Fibroblast of lung (primary cell): ENCODE data around the gene ZNF527. TPM values are rescaled to one million over a fixed set of nuclear protein-coding genes. Genes with fewer than 3 reads are reported as not detected.

Experiments used
- DNase-seq, 2 donors: peaks; one replicate each; pipeline versions ENCODE4 v3.0.0 to v3.0.0-alpha.2; 2010; ENCODE audit warnings: low read depth in 2 of 2
- H2AFZ ChIP-seq: 2 replicates; pipeline ENCODE4 v1.5.1; 2012; ENCODE audit warnings: low read length, control low read depth, inconsistent platforms
- H3K27ac ChIP-seq: 2 replicates; pipeline ENCODE4 v1.5.1; 2011; ENCODE audit warnings: low read length, control low read depth; ENCODE audit not compliant: insufficient read depth
- H3K27me3 ChIP-seq: 2 replicates; pipeline ENCODE4 v1.5.1; 2011; ENCODE audit warnings: mild to moderate bottlenecking, low read length; ENCODE audit not compliant: control insufficient read depth, insufficient read depth
- H3K36me3 ChIP-seq: 2 replicates; pipeline ENCODE4 v1.5.1; 2011; ENCODE audit warnings: low read length; ENCODE audit not compliant: control insufficient read depth, insufficient read depth
- H3K4me1 ChIP-seq: 2 replicates; pipeline ENCODE4 v1.5.1; 2011; ENCODE audit warnings: low read length; ENCODE audit not compliant: control insufficient read depth, insufficient read depth; ENCODE audit errors: extremely low read depth
- H3K4me2 ChIP-seq: 2 replicates; pipeline ENCODE4 v1.5.1; 2011; ENCODE audit warnings: low read length, control low read depth; ENCODE audit not compliant: insufficient read depth; ENCODE audit errors: extremely low read depth
- H3K4me3 ChIP-seq, 4 experiments: fragments of 200-600 bp in 1 of 4; sonication (generic) in 1 of 4; replicated peaks in 1 of 4; 2 replicates each; pipeline ENCODE4 v1.5.1; 2011 to 2016; ENCODE audit warnings: low read length in 4 of 4, low read depth in 3 of 4, mild to moderate bottlenecking in 3 of 4, control low read depth in 2 of 4, inconsistent platforms in 1 of 4, mixed read lengths in 1 of 4; ENCODE audit not compliant: insufficient read depth in 1 of 4; ENCODE audit errors: control extremely low read depth in 1 of 4
- H3K79me2 ChIP-seq: 2 replicates; pipeline ENCODE4 v1.5.1; 2012; ENCODE audit warnings: mild to moderate bottlenecking, low read length, inconsistent platforms; ENCODE audit not compliant: control insufficient read depth, insufficient read depth
- H3K9ac ChIP-seq: 2 replicates; pipeline ENCODE4 v1.5.1; 2011; ENCODE audit warnings: mild to moderate bottlenecking, low read length, control low read depth; ENCODE audit not compliant: insufficient read depth
- H3K9me3 ChIP-seq: 2 replicates; pipeline ENCODE4 v1.5.1; 2012; ENCODE audit warnings: low read depth, low read length; ENCODE audit not compliant: control insufficient read depth, insufficient read depth
- H4K20me1 ChIP-seq: 2 replicates; pipeline ENCODE4 v1.5.1; 2011; ENCODE audit warnings: low read length; ENCODE audit not compliant: control insufficient read depth, insufficient read depth; ENCODE audit errors: extremely low read depth
- CTCF ChIP-seq, 2 donors: IDR thresholded peaks in 1 of 2; conservative IDR thresholded peaks in 1 of 2; 1 replicate in 1 of 2; 2 replicates in 1 of 2; pipeline ENCODE4 v1.5.1; 2011 to 2012; ENCODE audit warnings: low read length in 2 of 2, control low read depth in 1 of 2, inconsistent platforms in 1 of 2, low read depth in 1 of 2, mild to moderate bottlenecking in 1 of 2
- EZH2 ChIP-seq: IDR thresholded peaks from 2 replicates; pipeline ENCODE4 v1.5.1; 2012; ENCODE audit warnings: low read length, control low read depth, mild to moderate bottlenecking; ENCODE audit errors: missing control alignments
- polyA plus RNA-seq, 2 donors: library from polyadenylated mRNA; depleted of rRNA in 1 of 2; stranded (reverse) in 1 of 2; unstranded in 1 of 2; fragments of >200 nt; gene quantifications; 2 replicates each; pipeline ENCODE4 v1.2.1, GENCODE V29; 2011 to 2012; ENCODE audit warnings: missing spikeins in 1 of 2
- total RNA-seq: library from RNA; depleted of rRNA; stranded (reverse); fragments of >200 nt; gene quantifications from 2 replicates; pipeline ENCODE4 v1.2.1, GENCODE V29; 2014

ZNF527 gene
- total and polyA plus RNA-seq, 2 donors (not counting 1 experiment from before 2014, with no cell fraction given) = 4.6 to 6.6 TPM

- no peak for TF ChIP-seq EZH2
- TF ChIP-seq CTCF (conservative IDR thresholded peaks at IDR 0.05 in 1 of 2, IDR thresholded peaks at IDR 0.05 in 1 of 2; ENCODE audit: low read depth in 1 of 2, low read length in 2 of 2) = no peak
- no peaks in the 10 kb centered on the region for H4K20me1 ChIP-seq
- H3K4me1 ChIP-seq = no peaks in the 10 kb centered on the region
- DNase-seq = peak in 1 of 2 donors; percentile 43
- H3K27me3 ChIP-seq = no peaks in the 10 kb centered on the region
- H2AFZ ChIP-seq = no peak overlapping the region
- H3K79me2 ChIP-seq = peaks cover 8% of the 10 kb centered on the region
- no peak overlapping the region for H3K9ac ChIP-seq
- H3K36me3 ChIP-seq = peaks cover 1% of the 10 kb centered on the region
- H3K4me3 ChIP-seq = no peak overlapping the region
- H3K9me3 ChIP-seq = no peaks in the 10 kb centered on the region
- H3K4me2 ChIP-seq = no peak overlapping the region
- H3K27ac ChIP-seq = no peak overlapping the region
Observed at GRCh38 chr19:37333457-37333856, 37.4 kb upstream of the ZNF527 start.

- peak overlapping the region; percentile 60 to 94 (median 80) for H3K4me3 ChIP-seq
- peak; percentile 89 to 91 for DNase-seq
- H3K4me1 ChIP-seq = no peaks in the 10 kb centered on the region
- H4K20me1 ChIP-seq = no peaks in the 10 kb centered on the region
- no peak for TF ChIP-seq EZH2
- no peak for TF ChIP-seq CTCF (conservative IDR thresholded peaks at IDR 0.05 in 1 of 2, IDR thresholded peaks at IDR 0.05 in 1 of 2; ENCODE audit: low read depth in 1 of 2, low read length in 2 of 2)
- H2AFZ ChIP-seq = peak overlapping the region; percentile 90
- peaks cover 8% of the 10 kb centered on the region for H3K79me2 ChIP-seq
- no peaks in the 10 kb centered on the region for H3K36me3 ChIP-seq
- peak overlapping the region; percentile 83 for H3K27ac ChIP-seq
- no peaks in the 10 kb centered on the region for H3K27me3 ChIP-seq
- H3K9ac ChIP-seq = peak overlapping the region; percentile 77
- H3K9me3 ChIP-seq = no peaks in the 10 kb centered on the region
- H3K4me2 ChIP-seq = peak overlapping the region; percentile 82
Observed at GRCh38 chr19:37334179-37335071, 36.5 kb upstream of the ZNF527 start.

GRCh38 chr19:37342753-37343152 is 28.1 kb upstream of the ZNF527 start:
- TF ChIP-seq CTCF (conservative IDR thresholded peaks at IDR 0.05 in 1 of 2, IDR thresholded peaks at IDR 0.05 in 1 of 2; ENCODE audit: low read depth in 1 of 2, low read length in 2 of 2) (no peak), EZH2 (no peak)
- peak in 1 of 2 donors; percentile 18 for DNase-seq
- H3K27me3 ChIP-seq = no peaks in the 10 kb centered on the region
- peaks cover 2% of the 10 kb centered on the region for H3K36me3 ChIP-seq
- no peaks in the 10 kb centered on the region for H3K9me3 ChIP-seq
- H3K4me2 ChIP-seq = no peak overlapping the region
- H3K9ac ChIP-seq = no peak overlapping the region
- no peaks in the 10 kb centered on the region for H3K4me1 ChIP-seq
- no peak overlapping the region for H3K4me3 ChIP-seq
- H3K27ac ChIP-seq = no peak overlapping the region
- no peak overlapping the region for H2AFZ ChIP-seq
- no peaks in the 10 kb centered on the region for H3K79me2 ChIP-seq
- H4K20me1 ChIP-seq = no peaks in the 10 kb centered on the region
